ENCODE results near the gene HELQ.
"Not testable (repeated sequence)": the region's sequence is repeated elsewhere in the genome, so short reads cannot be mapped to it uniquely, and the experiment has no call there.

HELQ gene

GRCh38 chr4:83455281-83456183, at the start of gene HELQ, which contains the start of gene MRPS18C:
HELQ (minus strand) TSS chr4:83455823; CDS start chr4:83455693, 130 bp downstream.
MRPS18C (plus strand) TSS chr4:83456058; CDS start chr4:83456078, 20 bp downstream.
- peak; percentile 96 for DNase-seq

GRCh38 chr4:83504996-83505395, 49.4 kb upstream of the HELQ start:
- no peak for DNase-seq

- no peak for DNase-seq
Measured at GRCh38 chr4:83504503-83504902, 48.9 kb upstream of the HELQ start.

- no peak for DNase-seq
Measured at GRCh38 chr4:83503974-83504373, 48.4 kb upstream of the HELQ start.

GRCh38 chr4:83501671-83502070, 46.0 kb upstream of the HELQ start:
- not testable (repeated sequence) for DNase-seq

- DNase-seq = no peak
Measured at GRCh38 chr4:83498187-83498586, 42.6 kb upstream of the HELQ start.

- DNase-seq = not testable (repeated sequence)
Measured at GRCh38 chr4:83496085-83496917, 40.7 kb upstream of the HELQ start.

GRCh38 chr4:83490876-83491450, 35.3 kb upstream of the HELQ start:
- DNase-seq = no peak

GRCh38 chr4:83489711-83490326, 34.2 kb upstream of the HELQ start:
- DNase-seq = no peak

- DNase-seq = no peak
Measured at GRCh38 chr4:83486457-83487129, 31.0 kb upstream of the HELQ start.

- peak; percentile 53 for DNase-seq
Measured at GRCh38 chr4:83484500-83485461, 29.2 kb upstream of the HELQ start, which contains the start of gene ABRAXAS1. ABRAXAS1 (minus strand) TSS chr4:83485100; CDS start chr4:83485072, 28 bp downstream.

GRCh38 chr4:83473966-83474365, 18.3 kb upstream of the HELQ start:
- DNase-seq = no peak

GRCh38 chr4:83473423-83473822, 17.8 kb upstream of the HELQ start:
- no peak for DNase-seq

GRCh38 chr4:83456184-83456501, 520 bp upstream of the HELQ start:
- DNase-seq = no peak

- no peak for DNase-seq
Measured at GRCh38 chr4:83454686-83455085, 937 bp downstream of the HELQ start.

- no peak for DNase-seq
Measured at GRCh38 chr4:83449009-83449408, 6.6 kb downstream of the HELQ start.

GRCh38 chr4:83440899-83441298, 14.7 kb downstream of the HELQ start:
- no peak for DNase-seq

- DNase-seq = no peak
Measured at GRCh38 chr4:83440148-83440814, 15.3 kb downstream of the HELQ start.

- DNase-seq = no peak
Measured at GRCh38 chr4:83438719-83439118, 16.9 kb downstream of the HELQ start.

- DNase-seq = no peak
Measured at GRCh38 chr4:83436680-83437079, 18.9 kb downstream of the HELQ start.
